GM18867 (cell line): ENCODE results near the gene MPHOSPH9.
"Not testable (repeated sequence)": the region's sequence is repeated elsewhere in the genome, so short reads cannot be mapped to it uniquely, and the experiment has no call there.

Source experiments
- ATAC-seq: cut with Tn5 transposase; IDR thresholded peaks from one replicate; pipeline ENCODE4 v1.9.1; 2021; ENCODE audit warnings: mild to moderate bottlenecking, moderate library complexity; ENCODE audit not compliant: unreplicated experiment

MPHOSPH9 gene

DNA sequence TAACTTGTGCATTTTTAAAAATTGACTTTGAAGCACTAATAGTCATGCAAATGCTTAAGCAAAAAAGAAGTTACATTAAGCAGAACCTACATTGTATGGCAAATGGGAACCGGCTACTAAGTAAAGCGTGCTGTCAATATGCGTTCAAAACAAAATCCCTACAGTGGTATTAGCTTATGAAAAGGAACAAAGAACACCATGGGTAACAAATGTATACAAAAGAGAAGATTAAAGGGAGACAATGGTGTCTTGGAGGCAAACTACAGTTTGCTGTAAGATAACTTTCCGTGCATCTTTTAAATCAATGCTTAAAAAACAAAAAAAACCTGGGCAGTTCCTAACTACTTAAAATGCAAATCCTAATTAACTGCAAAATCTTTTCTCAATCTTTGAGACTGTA is 28.3 kb upstream of the MPHOSPH9 start:
- ATAC-seq = no peak

DNA sequence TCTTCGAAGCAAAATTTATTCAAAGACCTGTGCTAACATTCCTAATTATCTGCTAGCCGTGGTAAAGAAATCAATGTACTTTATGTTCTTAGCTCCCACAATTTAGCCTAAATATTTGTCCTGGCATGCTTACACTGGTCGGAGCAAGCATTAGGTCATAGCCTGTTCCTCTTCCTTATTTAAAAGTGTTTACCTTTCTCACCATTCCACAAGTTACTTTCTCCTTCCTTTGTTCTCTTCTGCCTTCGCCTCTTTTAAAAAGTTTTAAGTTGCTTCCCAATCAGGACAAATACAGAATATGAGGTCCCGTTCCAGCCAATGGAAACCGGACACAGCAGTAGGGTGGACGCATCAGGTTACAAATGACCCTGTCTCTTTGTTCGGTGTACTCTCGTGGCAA is 27.1 kb upstream of the MPHOSPH9 start:
- no peak for ATAC-seq

DNA sequence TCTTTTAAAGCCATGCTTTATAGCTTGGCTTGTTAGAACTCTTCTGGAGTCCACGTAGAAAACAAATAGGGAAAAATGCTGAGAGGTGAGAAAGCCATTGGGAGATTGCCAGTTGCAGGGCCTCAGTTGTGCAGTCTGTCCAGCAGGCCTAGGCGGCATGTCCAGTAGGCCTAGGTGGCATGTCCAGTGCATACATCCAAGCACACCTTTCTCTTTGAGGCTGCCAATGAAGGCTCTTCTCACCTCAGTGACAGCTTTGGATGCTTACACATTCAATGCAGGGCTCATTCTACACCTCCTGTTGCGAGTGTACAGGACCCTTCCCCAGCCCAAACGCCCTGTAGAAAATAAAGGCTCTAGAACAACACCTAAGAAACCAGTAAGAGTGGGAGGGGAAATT is 25.7 kb upstream of the MPHOSPH9 start:
- no peak for ATAC-seq

DNA sequence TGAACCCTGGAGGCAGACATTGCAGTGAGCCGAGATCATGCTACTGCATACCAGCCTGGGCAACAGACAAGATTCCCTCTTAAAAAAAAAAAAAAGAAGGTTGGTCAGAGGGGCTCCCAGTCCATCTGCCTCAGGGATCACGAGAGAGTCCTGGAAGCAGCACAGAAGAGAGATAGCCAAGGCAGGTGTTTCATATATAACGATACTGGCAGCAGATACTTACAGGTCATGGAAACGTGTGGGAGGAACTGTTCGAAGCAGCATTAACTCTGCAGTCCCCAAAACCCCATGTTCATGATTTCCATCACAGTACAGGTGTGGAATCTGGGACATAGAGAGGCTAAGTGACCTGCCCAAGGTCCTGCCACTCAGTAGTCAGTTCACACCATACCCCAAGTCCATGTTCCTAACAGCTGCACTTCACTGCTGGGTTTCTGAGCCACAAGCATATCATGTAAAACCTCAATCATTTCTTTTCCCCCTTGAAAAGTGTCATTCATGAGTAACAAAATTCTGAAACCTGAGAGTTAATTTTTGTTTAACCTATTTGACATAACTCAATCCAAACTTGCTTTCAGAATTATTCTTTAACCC is 22.0 kb upstream of the MPHOSPH9 start:
- no peak for ATAC-seq

DNA sequence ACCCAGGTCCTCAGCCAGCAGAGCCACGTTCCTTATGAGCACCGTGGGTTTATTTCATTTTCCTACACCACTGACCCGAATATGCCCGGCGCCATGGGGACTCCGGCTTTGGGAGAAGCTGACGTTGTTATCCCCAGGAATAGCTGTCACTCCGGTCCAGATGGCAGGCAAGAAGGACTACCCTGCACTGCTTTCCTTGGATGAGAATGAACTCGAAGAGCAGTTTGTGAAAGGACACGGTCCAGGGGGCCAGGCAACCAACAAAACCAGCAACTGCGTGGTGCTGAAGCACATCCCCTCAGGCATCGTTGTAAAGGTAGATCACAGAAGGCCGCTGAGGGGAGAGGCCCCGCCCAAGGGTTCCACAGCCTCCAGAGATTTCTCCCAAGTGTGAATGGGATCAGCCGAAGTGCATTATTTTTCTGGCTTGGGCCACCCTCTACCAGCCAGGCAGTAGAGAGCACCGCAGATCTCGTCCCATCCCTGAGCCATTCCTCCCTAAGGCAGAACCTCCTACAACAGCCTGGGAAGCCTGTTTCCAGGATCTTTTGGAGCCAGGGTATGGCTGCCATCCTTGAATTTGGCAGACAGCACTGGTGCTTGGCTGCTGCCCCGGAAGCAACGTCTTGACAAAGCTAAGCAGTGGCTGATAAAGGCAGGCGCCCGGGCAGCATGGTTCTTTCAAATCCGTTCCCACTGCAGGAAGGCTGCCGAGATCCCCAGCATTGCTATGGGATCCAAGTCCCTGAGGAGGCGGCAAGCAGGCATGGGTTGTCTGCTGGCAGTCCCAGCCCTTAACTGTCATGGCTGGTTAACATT is 20.9 kb upstream of the MPHOSPH9 start:
- no peak for ATAC-seq

DNA sequence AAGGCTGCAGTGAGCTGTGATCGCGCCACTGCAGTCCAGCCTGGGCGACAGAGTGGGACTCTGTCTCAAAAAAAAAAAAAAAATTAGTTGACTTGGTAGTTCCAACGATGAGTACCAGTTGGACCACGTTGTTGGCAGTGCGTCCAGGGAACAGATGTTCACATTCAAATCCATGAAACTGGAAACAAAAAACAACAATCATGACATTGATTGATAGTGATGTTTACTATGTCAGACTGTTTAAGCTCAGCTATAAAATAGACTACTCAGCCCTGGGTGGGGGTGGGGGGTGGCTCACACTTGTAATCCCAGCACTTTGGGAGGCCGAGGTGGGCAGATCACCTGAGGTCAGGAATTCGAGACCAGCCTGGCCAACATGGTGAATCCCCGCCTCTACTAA is 19.4 kb upstream of the MPHOSPH9 start:
- not testable (repeated sequence) for ATAC-seq

DNA sequence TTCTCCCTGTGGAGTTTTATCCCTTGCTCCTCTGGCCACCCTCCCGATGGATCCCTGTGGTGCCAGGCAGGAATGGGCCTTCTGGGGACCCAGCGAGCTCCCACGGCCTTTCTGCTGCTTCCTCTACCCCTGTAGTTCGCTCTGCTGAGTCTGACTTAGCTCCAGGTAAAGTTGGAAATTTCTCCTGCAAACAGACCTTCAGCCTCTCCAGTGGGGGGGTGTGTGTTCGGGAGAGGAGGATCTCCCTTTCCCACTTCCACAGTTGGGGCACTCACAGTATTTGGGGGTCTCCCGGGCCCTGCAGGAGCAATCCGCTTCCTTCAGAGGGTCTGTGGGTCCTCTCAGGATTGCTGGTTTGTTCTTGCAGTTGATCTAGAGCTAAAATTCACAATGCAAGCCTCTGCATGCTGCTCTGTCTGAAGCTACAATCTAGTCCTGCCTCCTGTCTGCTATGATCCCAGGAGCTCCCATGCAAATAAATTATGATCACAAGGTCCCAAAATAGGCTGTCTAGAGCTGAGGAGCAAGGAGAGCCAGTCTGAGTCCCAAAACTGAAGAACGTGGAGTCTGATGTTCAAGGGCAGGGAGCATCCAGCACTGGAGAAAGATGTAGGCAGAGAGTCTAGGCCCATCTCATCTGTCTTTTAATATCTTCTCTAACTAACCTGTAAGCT is 18.6 kb upstream of the MPHOSPH9 start:
- ATAC-seq = no peak

DNA sequence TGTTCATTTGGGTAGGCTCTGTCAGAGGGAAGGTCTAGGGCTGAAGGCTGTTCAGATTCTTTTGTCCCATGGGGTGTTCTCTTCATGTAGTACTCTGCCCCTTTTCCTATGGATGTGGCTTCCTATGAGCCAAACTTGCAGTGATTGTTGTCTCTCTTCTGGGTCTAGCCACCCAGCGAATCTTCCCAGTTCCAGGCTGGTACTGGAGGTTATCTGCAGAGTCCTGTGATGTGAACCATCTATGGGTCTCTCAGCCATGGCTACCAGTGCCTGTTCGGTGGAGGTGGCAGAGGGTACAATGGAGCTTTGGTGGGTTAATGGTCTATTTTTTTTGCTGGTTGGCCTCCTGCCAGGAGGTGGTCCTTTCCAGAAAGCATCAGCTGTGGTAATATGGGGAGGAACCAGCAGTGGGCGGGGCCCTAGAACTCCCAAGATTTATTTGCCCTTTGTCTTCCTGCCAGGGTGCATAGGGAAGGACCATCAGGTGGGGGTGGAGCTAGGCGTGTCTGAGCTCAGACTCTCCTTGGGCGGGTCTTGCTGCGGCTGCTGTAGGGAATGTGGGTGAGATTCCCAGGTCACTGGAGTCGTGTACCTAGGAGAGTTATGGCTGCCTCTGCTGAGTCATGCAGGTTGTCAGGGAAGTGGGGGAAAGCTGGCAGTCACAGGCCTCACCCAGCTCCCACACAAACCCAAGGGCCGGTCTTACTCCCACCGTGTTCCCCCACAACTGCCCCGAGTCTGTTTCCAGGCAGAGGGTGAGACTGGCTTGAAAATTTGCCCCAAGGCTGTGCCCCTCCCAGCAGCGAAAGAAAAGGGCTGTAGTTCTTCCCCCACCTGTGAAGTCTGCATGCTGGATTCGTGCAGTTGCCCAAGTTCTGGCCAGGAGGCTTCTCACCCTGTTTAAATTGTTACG is 17.8 kb upstream of the MPHOSPH9 start:
- ATAC-seq = no peak

DNA sequence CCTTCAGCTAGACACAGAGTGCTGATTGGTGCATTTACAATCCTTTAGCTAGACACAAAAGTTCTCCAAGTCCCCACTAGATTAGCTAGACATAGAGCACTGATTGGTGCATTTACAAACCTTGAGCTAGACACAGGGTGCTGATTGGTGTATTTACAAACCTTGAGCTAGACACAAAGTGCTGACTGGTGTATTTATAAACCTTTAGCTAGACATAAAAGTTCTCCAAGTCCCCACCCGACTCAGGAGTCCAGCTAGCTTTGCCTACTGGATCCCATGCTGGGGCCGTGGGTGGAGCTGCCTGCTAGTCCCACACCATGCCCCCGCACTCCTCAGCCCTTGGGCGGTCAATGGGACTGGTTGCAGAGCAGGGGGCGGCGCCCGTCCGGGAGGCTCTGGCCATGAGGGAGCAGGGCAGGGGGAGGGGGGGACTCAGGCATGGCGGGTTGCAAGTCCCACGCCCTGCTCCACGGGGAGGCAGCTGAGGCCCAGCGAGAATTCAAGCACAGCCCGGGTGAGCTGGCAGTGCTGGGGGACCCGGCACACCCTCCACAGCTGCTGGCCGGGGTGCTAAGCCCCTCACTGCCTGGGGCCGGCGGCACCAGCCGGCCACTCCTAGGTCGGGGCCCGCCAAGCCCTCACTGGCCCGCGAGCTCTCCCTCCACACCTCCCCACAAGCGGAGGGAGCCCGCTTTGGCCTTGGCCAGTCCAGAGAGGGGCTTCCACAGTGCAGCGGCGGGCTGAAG is 16.2 kb upstream of the MPHOSPH9 start:
- not testable (repeated sequence) for ATAC-seq

DNA sequence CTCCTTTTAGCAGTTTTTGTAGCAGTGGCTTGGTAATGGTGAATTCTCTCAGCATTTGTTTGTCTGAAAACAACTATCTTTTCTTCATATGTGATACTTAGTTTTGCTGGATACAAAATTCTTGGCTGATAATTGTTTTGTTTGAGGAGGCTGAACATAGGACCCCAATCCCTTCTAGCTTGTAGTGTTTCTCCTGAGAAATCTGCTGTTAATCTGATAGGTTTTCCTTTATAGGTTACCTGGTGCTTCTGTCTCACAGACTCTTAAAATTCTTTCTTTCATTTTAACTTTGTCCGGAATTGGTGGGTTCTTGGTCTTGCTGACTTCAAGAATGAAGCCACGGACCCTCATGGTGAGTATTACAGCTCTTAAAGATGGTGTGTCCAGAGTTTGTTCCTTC is 15.2 kb upstream of the MPHOSPH9 start:
- not testable (repeated sequence) for ATAC-seq

DNA sequence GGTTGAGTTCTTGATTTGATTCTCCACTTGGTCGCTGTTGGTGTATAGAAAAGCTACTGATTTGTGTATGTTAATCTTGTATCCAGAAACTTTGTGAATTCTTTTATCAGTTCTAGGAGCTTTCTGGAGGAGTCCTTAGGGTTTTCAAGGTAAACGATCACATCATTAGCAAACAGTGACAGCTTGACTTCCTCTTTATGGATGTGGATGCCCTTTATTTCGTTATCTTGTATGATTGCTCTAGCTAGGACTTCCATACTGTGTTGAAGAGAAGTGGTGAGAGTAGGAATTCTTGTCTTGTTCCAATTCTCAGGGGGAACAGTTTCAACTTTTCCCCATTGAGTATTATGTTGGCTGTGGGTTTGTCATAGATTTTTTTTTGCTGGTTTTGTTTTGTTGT is 12.7 kb upstream of the MPHOSPH9 start:
- ATAC-seq = no peak

DNA sequence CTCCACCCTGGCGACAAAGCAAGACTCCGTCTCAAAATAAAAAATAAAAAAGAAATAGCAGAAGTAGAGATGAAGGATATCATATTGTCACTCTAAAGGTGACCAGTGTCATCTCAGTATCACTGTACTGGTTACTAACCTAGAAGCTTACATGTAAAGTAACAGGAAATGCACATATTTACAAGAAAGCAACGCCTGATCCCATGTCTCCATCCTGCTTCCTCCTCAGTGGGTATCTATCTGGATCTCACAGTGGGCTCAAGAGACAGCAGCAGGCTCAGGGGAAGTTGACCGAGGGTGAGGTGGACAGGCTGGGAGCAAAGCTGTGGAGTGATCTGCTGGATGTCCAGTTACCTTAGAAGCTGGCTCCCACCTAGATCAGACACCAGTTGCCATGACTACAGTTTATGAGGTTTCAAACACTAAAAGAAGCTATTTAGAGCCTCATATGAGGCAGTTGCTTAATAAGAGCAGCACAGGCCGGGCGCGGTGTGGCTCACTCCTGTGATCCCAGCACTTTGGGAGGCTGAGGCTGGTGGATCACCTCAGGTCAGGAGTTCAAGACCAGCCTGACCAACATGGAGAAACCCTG is 10.8 kb upstream of the MPHOSPH9 start:
- no peak for ATAC-seq

DNA sequence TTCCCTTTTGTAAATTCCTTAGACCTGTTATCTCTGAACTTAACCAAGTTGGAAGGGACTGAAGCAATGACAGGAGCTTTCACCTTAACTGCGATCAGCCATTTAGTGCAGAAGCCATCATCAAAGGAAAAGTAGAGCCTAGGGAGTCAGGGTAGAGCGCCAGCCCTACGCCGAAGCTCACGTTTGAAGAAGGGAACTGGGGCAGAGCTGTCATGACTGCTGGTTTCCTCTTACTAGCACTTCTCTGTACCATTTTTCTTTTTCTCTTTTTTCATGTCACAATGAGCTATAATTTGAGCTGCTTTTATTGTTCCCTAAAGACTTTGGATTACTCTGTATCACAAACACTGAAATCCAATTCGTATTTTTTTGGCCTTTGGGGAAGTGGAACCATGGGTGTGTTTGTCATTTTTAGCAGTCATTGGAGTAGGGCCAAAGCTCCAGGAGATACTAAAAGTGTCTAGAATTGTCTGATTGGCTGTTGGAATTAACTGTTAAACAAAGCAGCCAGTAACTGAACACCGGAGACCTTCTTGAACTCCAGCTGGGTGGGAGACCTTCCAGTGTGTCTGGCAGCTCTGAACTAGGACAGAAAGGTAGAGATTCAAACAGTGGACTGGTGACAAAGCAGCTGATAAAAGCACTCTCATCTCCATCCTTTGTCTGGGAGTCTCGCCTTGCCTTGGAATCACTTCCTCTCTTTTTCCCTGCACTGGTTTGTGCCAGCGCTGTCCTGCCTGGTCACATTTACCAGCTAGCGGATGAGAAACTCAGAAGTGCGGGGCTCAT is 9.4 kb upstream of the MPHOSPH9 start:
- no peak for ATAC-seq

DNA sequence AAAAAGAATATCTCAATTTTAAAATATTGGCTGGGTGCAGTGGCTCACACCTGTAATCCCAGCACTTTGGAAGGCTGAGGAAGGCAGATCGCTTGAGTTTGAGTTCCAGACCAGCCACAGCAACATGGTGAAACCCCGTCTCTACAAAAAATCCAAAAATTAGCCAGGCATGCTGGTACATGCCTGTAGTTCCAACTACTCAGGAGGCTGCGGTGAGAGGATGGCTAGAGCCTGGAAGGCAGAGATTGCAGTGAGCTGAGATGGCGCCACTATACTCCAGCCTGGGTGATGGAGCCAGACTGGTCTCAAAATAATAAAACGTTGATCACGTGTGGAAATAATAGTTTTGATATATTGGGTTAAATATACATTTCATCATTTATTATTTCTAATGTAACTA is 6.0 kb upstream of the MPHOSPH9 start:
- no peak for ATAC-seq

DNA sequence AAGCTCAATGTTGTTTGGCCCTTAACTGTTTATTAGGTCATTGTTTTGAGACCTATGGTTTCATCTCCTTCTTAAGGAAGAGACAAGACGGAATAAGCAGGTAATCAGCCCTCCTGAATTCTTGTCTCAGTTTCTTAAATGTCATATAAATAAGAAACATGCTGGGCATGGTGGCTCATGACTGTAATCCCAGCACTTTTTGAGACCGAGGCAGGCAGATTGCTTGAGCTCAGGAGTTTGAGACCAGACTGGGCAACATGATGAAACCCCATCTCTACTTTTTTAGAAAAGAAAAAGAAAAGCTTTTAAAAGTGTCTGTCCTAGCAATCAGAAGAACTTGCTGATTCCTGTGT is 5.4 kb upstream of the MPHOSPH9 start:
- no peak for ATAC-seq

DNA sequence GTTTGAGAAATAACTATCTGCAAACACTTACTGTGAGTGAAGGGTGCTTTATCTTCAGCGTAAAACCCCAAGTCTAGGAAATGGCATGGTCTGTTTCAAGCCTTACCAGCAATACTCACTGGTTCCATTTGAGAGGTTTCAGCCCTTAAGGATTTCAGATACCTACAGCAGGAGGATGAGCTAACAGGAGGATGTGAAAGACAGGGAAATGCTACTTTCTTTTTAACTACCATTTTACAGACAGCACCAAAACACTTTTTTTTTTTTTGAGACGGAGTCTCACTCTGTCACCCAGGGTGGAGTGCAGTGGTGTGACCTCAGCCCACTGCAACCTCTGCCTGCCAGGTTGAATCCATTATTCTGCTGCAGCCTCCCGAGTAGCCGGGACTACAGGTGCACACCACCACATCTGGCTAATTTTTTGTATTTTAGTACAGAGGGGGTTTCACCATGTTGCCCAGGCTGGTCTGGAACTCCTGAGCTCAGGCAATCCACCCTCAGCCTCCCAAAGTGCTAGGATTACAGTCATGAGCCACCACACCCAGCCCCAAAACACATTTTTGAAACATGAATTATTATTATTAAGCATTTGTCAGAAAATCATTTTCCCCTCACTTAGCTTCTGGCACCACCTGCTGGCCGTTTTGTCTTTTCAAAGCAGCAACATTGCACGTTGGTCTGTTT is 4.8 kb upstream of the MPHOSPH9 start:
- no peak for ATAC-seq

DNA sequence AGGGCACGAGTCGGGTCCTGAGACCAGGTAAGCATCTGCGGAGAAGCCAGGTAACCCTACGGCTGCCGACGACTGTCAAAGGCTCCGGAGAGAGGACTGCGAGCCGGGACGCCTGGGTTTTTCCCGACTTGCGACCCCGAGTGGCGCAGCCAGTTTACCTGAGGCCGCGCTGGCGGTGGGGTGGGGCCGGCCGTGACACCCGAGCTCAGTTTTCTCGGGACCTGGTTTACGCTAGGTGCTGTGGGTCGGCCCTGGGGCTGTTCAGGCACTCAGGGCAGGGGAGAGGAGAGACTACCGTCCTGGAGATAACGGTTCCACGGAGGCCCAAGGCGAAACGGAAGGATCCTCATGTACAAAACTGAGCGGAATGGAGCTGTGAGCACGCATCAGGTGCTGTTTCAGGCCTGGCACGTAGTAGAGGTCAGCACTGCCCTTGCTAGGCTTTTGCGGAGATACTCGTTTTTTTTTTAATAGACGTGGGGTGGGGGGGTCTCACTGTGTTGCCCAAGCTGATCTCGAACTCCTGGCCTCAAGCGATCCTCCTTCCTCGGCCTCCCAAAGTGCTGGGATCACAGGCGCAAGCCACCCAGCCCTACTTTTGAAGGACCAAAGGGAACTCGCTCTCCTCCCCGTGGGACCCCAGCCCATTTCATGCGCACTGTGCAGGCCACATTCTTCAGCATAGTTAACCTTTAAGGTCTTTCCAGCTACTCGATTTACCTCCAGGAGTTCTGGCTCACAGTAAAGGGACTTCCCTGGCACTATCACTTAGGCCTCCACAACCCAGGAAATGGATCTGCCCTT is 766 bp upstream of the MPHOSPH9 start:
- peak; percentile 19 for ATAC-seq

DNA sequence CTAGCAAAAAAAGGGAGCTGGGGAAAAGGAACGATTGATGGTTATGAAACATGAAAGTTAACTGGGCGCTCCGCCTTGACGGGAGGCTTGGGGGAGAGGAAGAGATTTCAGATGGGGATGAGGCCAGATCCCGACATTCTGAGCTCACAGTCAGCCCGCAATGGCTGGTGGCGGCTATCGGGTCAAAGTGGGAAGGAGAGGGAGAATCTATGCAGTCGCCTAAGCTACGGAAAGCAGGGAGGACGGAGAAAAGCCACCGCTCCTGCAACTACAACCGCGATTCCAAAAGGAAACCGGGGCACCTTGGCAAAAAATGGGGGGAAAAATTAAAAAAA is 502 bp downstream of the MPHOSPH9 start:
- ATAC-seq = no peak
